ENCODE measurements around the gene TRMT5.

TRMT5 gene

DNA sequence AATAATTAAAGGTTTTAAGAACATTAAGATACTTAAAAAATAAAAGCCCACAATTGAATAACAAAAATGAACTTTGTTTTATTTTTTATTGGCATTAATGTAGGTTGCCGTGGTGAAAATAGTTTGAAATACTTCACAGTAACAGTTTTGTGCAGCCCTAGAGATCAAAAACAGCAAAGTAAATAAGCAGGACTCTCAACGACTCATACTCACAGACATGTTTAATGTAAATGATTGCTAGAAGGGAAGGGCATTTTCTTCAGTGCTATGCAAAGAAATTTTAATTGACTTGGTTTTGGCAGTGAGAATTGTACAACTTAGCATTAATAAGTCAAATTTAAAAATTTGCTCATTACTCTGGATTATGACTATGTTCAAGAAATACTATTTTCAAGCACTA lies 16.0 kb downstream of the TRMT5 start:
- no peak for DNase-seq (ENCODE audit: low read depth, low spot score)

DNA sequence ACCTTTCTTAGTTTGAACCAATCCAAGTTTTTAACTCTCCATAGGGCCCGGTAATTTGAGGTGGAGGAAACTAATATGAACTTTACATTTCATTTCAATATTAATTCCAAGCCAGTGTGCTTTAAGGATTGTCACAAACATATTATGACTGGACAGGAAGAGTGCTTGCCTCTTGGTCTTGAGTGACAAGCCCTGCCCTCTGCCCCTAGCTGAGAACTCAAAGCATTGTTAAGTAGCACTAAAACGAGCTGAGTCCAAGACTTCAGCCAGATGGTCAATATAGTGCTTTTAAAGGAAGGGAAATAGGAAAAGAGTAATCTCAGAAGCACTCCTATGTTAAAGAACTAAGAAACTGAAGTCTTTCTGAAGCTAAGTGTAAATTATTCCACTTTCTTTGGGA lies 17.1 kb downstream of the TRMT5 start:
- DNase-seq (ENCODE audit: low read depth, low spot score): no peak

DNA sequence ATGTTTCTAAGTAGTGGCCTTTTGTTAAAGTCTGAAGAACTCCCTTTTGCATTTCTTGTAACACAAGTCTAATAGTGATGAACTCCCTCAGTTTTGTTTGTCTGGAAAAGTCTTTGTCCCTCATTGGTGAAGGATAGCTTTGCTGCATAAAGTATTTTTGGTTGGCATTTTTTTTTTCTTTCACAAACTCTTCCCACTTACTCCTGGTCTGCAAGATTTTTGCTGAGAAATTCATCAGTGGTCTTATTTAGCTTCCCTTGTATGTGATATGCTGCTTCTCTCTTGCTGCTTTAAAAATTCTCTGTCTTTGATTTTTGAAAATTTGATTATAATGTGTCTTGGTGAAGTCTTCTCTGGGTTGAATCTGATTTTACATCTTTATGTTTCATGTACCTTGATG lies 22.7 kb downstream of the TRMT5 start:
- no peak for DNase-seq (ENCODE audit: low read depth, low spot score)

DNA sequence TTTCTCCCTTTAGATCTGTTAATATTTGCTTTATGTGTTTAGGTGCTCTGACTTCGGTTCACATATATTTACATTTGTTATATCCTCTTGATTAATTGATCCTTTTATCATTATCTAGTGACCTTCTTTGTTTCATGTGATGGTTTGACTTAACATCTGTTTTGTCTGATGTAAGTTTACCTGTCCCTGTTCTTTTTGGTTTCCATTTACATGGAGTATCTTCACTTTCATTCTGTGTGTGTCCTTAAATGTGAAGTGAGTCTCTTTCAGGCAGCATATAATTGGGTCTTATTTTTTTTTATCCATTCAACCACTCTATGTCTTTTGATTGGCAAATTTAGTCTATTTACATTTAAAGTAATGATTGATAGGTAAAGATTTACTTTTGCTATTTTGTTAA lies 24.2 kb downstream of the TRMT5 start:
- no peak for DNase-seq (ENCODE audit: low read depth, low spot score)

DNA sequence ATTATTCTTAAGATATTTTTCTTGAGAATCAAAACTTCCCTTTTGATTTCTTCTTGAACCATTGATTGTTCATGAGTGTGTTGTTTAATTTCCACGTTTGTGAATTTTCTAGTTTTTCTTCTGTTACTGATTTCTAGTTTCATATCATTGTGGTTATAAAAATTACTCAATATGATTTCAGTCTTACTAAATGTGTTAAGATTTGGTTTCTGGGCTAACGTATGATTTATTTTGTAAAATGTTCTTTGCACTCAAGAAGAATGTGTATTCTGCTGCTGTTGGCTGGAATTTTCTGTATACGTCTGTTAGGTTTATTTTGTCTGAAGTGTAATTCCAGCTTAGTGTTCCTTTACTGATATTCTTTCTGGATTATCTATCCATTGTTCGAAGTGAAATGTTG lies 24.7 kb downstream of the TRMT5 start:
- no peak for DNase-seq (ENCODE audit: low read depth, low spot score)

DNA sequence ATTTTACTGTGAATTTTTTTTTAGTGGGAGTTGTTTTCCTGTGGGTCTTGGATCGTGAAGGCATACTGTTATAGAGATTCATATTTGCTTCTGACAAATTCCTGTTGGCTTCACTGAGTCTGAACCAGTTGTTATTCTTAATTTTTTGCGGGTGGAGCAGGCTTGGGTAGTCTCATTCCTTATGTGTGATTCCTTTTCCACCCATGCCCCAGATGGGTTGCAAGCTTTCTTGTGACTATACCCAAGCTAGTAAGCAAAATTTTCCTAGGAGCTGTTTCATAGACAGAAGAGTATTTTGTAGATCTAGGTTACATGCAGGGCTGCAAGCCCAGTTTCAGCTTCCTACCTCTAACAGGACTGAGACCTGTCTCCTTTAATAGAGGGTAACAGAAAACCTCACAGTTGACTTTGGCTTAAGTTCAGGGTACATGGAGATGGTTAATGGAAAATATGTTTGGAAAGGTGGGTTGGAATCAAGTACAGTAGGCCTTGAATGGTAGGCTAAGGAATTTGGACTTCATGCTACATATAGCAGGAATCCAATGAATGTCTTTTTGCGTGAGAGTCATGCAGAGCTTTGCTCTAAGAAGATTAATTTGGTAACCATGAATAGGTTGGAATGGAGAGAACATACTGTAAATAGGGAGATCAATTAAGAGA lies 29.0 kb downstream of the TRMT5 start:
- DNase-seq (ENCODE audit: low read depth, low spot score): no peak

DNA sequence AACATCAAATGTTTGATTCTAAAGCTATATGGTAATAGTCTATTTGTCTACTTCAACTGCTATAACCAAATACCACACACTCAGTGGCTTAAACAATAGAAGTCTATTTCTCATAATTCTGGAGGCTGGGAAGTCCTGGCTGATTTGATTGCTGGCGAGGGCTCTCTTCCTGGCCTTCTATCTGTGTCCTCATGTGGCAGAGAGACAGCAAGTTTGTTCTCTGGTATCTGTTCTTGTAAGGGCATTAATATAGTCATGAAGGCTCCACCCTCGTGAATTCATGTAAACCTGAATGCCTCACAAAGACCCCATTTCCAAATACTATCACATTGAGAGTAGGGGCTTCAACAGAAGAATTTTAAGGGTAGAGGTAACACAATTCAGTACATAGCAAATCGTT lies 34.1 kb downstream of the TRMT5 start:
- DNase-seq (ENCODE audit: low read depth, low spot score): no peak

DNA sequence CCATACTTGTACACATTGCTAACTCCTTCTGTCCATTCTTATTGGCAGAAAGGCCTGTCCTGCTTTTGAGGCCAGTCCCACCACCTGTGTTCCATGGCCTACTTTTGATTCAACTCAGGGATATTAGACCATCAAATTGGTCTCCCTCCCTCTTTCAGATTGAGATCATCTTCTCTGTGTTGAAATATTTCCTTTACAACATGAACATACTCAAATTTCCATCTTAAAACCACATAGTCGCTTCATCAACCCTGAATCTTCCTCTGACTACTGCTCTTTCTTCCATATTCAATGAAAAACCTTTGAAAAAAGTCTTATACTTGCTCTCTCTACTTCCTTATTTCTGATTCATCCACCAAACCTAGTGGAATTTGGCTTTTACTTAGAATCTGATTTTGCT lies 34.9 kb downstream of the TRMT5 start:
- no peak for DNase-seq (ENCODE audit: low read depth, low spot score)

DNA sequence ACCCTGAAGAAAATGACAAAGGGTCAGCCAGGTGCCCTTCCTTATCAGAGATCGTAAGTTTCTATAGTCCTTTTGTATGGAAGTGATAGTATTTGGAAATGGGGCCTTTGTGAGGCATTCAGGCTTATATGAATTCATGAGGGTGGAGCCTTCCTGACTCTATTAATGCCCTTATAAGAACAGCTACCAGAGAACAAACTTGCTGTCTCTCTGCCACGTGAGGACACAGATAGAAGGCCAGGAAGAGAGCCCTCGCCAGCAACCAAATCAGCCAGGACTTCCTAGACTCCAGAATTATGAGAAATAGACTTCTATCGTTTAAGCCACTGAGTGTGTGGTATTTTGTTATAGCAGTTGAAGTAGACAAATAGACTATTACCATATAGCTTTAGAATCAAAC lies 36.7 kb downstream of the TRMT5 start:
- no peak for DNase-seq (ENCODE audit: low read depth, low spot score)

DNA sequence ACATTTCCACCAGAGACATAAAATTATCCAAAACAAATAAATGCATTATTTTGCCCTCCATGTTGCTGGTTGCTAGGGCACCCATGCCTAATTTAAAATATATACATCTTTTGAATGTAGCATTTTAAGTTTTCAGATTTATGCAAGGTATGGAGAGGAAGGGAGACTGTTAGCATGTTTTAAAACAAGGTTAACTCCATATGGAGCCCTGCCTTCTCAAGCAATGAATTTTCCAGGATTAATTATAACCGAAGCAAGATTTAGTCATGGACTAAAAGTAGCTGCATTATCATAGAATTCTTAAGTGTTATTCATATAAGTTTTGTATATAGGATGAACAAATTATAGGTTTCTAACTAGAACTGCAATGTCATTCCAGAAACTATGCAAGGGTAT lies 37.2 kb downstream of the TRMT5 start:
- DNase-seq (ENCODE audit: low read depth, low spot score): no peak

DNA sequence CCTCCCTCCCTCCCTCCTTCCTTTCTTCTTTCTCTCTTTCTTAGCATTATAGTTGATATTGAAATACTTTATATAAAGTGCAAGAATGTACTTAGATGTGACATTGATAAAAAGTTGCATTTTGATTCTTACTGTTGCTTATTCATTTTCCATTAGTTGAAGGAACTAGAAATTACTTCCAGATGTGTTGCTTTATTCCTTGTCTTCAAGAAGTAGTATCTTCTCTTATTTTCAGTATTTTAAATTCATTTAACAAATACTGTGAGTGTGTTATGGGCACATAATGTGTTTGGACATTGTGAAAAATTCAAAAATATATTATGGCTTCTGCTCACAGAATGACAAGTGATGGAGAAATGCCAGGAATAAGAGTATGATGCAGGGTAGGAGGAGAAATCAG lies 45.6 kb downstream of the TRMT5 start:
- no peak for DNase-seq (ENCODE audit: low read depth, low spot score)

DNA sequence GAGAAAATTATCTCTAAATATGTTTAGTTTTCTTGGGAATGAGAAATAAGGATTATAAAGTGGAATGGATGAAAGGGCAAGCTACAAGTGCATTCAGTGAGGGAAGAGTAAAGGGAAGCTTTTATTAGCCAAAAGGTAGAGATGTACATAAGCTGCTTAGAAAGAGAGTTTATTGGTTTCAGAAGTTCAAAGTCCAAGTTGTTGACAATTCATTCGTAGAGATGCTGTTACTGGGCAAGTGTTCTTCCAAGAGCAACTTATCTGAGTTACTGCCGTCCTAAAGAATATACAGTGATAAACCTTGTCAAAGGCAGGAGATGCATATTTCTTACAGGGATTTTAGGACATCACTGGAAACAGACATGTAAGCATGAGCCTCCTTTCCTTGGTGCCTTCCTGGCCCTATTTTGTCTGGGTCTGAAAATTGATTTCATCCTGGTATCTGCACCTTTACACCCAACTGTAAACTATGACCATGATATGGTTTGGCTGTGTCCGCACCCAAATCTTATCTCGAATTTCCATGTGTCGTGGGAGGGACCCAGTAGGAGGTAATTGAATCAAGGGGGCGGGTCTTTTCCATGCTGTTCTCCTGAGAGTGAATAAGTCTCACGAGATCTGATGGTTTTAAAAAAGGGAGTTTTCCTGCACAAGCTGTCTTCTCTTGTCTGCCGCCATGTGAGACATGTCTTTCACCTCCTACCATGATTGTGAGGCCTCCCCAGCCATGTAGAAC lies 46.8 kb downstream of the TRMT5 start:
- no peak for DNase-seq (ENCODE audit: low read depth, low spot score)

DNA sequence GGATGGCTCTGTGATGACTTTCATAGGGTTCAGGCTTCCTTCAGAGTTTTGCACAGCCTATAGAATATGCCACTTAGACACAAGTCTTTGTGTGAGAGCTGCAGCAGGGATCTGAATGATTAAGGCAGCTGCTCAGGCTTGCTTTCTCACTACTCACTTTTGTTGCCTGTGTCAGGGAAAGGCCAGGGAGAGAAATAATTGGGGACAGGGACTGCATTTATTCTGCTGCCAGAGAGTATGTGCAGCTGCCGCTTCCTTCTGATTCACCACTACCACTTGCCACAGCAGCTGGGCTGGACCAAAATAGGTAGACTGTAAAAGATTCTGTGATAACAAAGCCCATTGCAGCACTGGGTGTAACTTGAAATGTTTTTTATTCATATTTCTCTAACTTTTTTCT lies 49.7 kb downstream of the TRMT5 start:
- DNase-seq (ENCODE audit: low read depth, low spot score): no peak

DNA sequence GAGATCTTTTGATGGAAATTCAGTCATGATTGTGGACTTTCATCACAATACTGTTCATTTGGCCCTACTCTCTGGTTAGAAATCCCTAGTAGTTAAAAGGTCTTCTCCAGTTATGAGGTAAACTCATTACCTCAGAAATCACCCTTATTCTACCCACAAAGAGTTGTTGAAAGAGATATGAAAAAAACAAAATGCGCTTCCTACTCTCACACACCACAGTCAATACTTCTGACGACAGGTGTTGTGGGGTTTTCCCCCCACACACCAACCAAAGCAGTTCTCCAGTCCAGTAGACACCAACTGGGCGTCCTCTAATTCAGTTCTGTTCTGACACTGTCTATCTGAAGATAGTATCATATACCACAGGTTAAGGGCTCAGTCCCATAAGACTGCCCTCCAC lies 54.9 kb downstream of the TRMT5 start:
- DNase-seq (ENCODE audit: low read depth, low spot score): no peak

DNA sequence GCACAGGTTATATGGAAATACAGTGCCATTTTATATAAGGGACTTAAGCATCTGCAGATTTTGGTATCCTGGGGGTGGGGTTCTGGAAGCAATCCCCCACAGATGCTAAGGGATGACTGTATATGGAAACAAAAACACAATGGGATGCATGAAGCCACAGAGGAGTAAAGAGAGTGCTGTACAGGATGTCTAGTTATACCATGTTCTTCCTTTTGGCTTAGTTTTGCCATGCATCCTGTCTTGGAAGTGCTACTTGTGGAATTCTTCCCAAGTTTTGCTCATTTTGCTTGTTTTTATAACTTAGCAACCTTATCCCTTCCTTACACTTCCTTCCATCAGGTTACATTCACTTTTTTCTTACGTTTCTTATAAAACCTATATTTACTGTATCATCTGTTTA lies 55.6 kb downstream of the TRMT5 start:
- no peak for DNase-seq (ENCODE audit: low read depth, low spot score)

DNA sequence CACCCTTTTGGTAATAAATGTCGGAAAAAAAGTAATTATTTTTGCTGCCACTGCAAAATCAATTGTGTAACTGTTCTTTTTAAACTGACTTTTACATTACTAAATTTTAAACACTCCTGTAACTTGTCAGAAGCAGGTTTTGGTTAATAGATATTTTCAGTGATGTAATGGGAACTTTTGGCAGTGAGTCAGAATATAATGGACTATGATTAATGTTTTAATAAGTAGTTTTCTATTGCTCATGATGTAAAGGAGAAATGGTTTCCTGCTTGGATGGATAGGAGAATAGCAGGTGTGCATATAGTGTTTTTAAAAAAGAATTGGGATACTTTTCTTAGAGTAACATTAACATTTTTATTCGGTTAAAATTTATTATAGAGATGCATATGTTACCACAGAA lies 58.8 kb downstream of the TRMT5 start:
- no peak for DNase-seq (ENCODE audit: low read depth, low spot score)
